Measurements from ENCODE around the gene MRTFA. TPM values are rescaled to one million over a fixed set of nuclear protein-coding genes. Genes with fewer than 3 reads are reported as not detected.

The MRTFA gene
- total RNA-seq (2011; cell fraction: chromatin; rRNA removed; ENCODE audit: low replicate concordance) = 49.0 and 82.5 TPM in 2 replicates
- total RNA-seq (2011; cell fraction: nucleolus; rRNA removed) = 38.9 and 51.6 TPM in 2 replicates
- 46.1 and 57.6 TPM in 2 replicates for total RNA-seq (2011; cell fraction: nucleoplasm; rRNA removed)
- total RNA-seq (2014; rRNA removed) (10.6 and 10.9 TPM in 2 replicates), total RNA-seq (2014; rRNA removed; fragmentation: Illumina TruSeq; extraction: Trizol) (3.4 and 3.7 TPM in 2 replicates), total RNA-seq (2015; rRNA removed; fragmentation: Illumina TruSeq; extraction: Trizol) (3.6 and 5.2 TPM in 2 replicates), total RNA-seq (2021) (21.1 TPM in 2 replicates), polyA plus RNA-seq (2011; rRNA removed) (1.2 and 2.6 TPM in 2 replicates), polyA plus RNA-seq (2014; fragmentation: Illumina TruSeq; extraction: Trizol) (6.3 and 9.6 TPM in 2 replicates), polyA plus RNA-seq (2014; fragmentation: Nextera tagmentation; extraction: Ambion mirVana) (under 1 TPM; 0.84 to 0.97 TPM), polyA plus RNA-seq (2014; rRNA removed) (5.6 and 6.9 TPM in 2 replicates), polyA minus RNA-seq (2011; rRNA and poly(A)+ RNA removed) (9.5 and 10.3 TPM in 2 replicates), Bru-seq, nascent RNA (percentile 63 among the genes with signal in this experiment), BruChase-seq, experiment 1, labeled RNA remaining after a 2-hour chase (percentile 67 among the genes with signal in this experiment), BruChase-seq, experiment 2, labeled RNA remaining after a 6-hour chase (percentile 68 among the genes with signal in this experiment)
- 2.2 and 2.4 TPM in 2 replicates for polyA plus RNA-seq (2011; cell fraction: cytosol; rRNA removed)
- polyA plus RNA-seq (2011; cell fraction: nucleus; rRNA removed) = 10.3 and 11.6 TPM in 2 replicates
- 12.8 and 15.5 TPM in 2 replicates for polyA plus RNA-seq (2012)
- 10.8 and 14.7 TPM in 2 replicates for polyA minus RNA-seq (2011; cell fraction: cytosol; rRNA and poly(A)+ RNA removed)
- 17.6 and 19.1 TPM in 2 replicates for polyA minus RNA-seq (2011; cell fraction: nucleus; rRNA and poly(A)+ RNA removed)
- long read RNA-seq, experiment 1, partial matches to known transcripts = 2 of 21 reads
- long read RNA-seq, experiment 1, other reads (novel, unspliced or antisense) = 19 of 21 reads
- long read RNA-seq, experiment 2, full-length matches to known transcripts = 3 of 15 reads
- long read RNA-seq, experiment 2, partial matches to known transcripts = 4 of 15 reads
- long read RNA-seq, experiment 2, other reads (novel, unspliced or antisense) = 8 of 15 reads
- long read RNA-seq, experiment 3, partial matches to known transcripts = 0 of 5 reads
- long read RNA-seq, experiment 3, other reads (novel, unspliced or antisense) = 3 of 5 reads

- peak within 1 kb of the TSS; percentile 94 to 98 for H3K9ac ChIP-seq (ENCODE audit: insufficient read depth in 1 of 2, low read depth in 2 of 2, low read length in 2 of 2)
- H4K20me1 ChIP-seq (replicated peaks; ENCODE audit: control insufficient read depth, insufficient read depth, low read length) = 0 out of 2 replicates have a peak, but pooled peaks cover 4% of the 10 kb centered on the region
- no peaks in the 10 kb centered on the region for H3K27me3 ChIP-seq (ENCODE audit: control insufficient read depth in 2 of 2, insufficient read depth in 2 of 2, low read length in 2 of 2)
- POLR2A ChIA-PET = interaction anchor here (0.6 to 3.8 kb wide), 11 partner anchors 10 to 249 kb away, joined by 3 to 20 read pairs (median 4); no protein-coding TSS in a partner anchor
- peak within 1 kb of the TSS; percentile 97 for H2AFZ ChIP-seq (ENCODE audit: low read depth, low read length)
- no peaks in the 10 kb centered on the region for H3K36me3 ChIP-seq (ENCODE audit: control insufficient read depth, insufficient read depth, low read length)
- H3K4me2 ChIP-seq (ENCODE audit: insufficient read depth, low read length) = peak within 1 kb of the TSS; percentile 93
- no TSS peak for BruUV-seq (replicated peaks)
- peaks cover 45% of the 10 kb centered on the region for H3K79me2 ChIP-seq (ENCODE audit: control insufficient read depth, insufficient read depth, low read length)
- peaks cover 13 to 23% of the 10 kb centered on the region in 2 experiments; a peak in 4 of 5 replicates for H3K4me1 ChIP-seq (replicated peaks in 1 of 2; ENCODE audit: control insufficient read depth in 2 of 2, insufficient read depth in 2 of 2, low read length in 2 of 2)
- WGBS (ENCODE audit: insufficient coverage, low coverage, missing lambda C conversion rate) = under 1% methylated on average over 33 of the region's 82 CpGs
- peak within 1 kb of the TSS; percentile 86 for H3K4me3 ChIP-seq
- H3K27ac ChIP-seq (ENCODE audit: extremely low read depth, low read depth, low read length) = peak within 1 kb of the TSS; percentile 94
- CTCF ChIA-PET (ENCODE audit: low intra/inter-chr PET ratio) = no interaction called here
- H3K9me3 ChIP-seq (replicated peaks; ENCODE audit: control insufficient read depth, insufficient read depth, low read depth, low read length) = no peaks in the 10 kb centered on the region
- intact Hi-C loops (cut with micrococcal nuclease) (no loop called here), in situ Hi-C loops (cut with MboI) (no loop called here)
- DNase-seq (ENCODE audit: extremely low read depth in 1 of 4, low spot score in 3 of 4) (peak; percentile 87 to 99 (median 92)), ATAC-seq (peak; percentile 94), FAIRE-seq (peak; percentile 94)
- no peaks in the 10 kb centered on the region for H3K9me1 ChIP-seq (ENCODE audit: control insufficient read depth, insufficient read depth, low read length)
- TF ChIP-seq MYNN (IDR thresholded peaks at IDR 0.05) (no peak), MYNN (CRISPR knock-in tag; IDR thresholded peaks at IDR 0.05) (no peak), TFAP4 (CRISPR knock-in tag; IDR thresholded peaks at IDR 0.05; ENCODE audit: borderline replicate concordance) (peak; percentile 72; the same call in 1 of the 2 replicates), TAF1 (IDR thresholded peaks at IDR 0.05; ENCODE audit: control insufficient read depth, extremely low read depth, insufficient read depth, low read length, severe bottlenecking) (peak; percentile 78), MTA3 (IDR thresholded peaks at IDR 0.05; ENCODE audit: borderline replicate concordance) (0 out of 2 replicates have a peak, but pooled peaks have one; percentile 38), RFX1 (IDR thresholded peaks at IDR 0.05) (no peak), GMEB1 (CRISPR knock-in tag; IDR thresholded peaks at IDR 0.05) (no peak), ID3 (CRISPR knock-in tag; IDR thresholded peaks at IDR 0.05) (no peak), ID3 (tag; IDR thresholded peaks at IDR 0.05) (no peak), THAP7 (CRISPR knock-in tag; IDR thresholded peaks at IDR 0.05) (no peak), JUNB (CRISPR knock-in tag; conservative IDR thresholded peaks at IDR 0.05) (no peak), NR1H2 (CRISPR knock-in tag; IDR thresholded peaks at IDR 0.05) (no peak), POLR3G (IDR thresholded peaks at IDR 0.05; ENCODE audit: extremely low read depth, insufficient read length, insufficient replicate concordance) (no peak)
Observed at GRCh38 chr22:40636380-40637182, at the start of gene MRTFA. MRTFA (minus strand) TSS chr22:40636719.
